ENCODE measurements around the gene IHH.

Gene IHH

DNA sequence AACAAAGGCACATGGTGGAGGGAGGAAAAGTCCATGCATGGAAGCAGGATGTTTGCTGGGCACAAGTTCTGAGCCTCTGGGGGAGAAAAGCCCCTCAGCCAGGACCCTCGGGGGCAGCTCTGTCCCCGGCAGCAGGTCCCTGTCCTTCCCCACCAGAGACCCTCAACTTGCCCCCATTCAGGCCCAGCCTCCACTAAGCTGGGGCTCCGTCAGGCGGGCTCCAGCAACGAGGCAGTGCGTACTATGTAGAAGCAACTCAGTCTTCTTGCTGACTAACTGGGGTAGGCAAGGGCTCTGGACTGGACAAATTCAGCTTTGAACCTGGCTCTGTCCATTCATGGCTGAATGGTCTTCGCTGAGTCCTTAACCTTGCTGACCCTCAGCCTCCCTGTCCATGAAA is 42.4 kb downstream of the IHH start:
- no peak for DNase-seq

DNA sequence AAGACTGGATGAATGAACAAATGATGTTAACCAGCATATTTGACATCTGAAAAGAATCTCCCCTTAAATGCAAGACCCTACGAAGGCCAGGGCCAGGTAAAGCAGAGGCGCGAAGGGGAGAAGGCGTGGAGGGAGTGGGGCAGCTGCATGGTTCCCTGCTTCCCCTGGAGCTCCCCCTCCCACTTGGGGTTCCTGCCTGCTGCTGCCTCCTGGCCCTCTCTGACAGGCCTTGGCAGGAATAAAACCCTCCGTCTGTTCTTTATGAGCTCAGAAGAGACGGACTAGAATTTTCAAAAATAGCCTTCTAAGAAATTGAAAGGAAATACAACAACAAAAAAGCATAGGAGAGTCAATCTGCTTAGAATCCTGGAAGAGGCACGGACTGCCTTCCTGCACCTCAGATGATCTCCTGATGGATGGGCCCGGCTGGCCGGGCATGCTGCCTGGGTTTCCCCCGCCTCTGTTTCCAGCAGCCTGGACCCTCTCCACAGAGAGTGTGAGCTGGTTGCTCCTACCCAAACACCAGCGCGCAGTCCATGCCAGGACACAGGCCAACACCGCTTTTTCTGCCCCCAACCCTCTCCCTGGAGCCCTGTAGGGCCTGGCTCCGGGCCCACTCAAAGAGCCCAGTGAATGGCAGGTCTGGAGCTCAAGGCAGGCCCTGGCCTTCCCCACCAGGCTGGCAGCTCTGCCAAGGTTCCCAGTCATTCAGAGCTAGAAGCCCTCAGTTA is 43.4 kb downstream of the IHH start:
- DNase-seq = no peak

DNA sequence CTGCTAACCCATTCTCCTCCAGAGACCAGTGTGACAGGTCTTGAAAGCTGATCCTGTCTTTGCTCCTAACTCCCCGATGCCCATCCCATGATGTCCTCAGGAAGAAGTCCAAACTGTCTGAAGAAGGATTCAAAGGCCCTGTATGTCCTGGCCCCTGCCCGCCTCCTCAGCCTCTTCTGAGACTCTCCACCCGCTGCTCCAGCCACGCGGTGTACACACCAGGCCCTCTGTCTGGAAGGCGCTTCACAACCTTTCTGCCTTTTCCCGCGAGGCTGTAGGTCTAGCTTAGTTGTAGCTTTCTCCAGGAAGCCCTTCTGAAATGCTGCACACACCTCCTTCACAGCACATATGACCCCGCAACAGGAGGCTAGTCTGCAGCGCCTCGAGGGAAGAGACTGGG is 44.0 kb downstream of the IHH start:
- no peak for DNase-seq

DNA sequence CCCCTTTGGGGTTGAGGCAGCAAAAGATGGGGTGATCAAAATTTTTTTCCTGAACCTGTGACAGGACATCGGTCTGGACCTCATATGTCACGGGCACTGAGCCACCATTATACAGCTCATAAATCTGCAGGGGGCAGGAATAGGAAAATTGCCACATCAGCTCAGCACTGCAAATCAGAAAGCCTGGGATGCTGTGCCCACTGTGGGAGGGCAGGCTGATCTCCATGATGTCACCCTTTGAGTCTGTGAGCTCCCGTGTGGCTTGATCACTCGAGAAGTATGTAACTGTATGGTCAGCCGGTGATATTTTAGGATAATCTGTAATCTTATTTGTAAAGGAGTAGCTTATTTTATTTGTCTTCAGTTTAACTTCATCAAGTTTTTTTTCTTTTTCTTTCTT is 49.8 kb downstream of the IHH start:
- DNase-seq = no peak

DNA sequence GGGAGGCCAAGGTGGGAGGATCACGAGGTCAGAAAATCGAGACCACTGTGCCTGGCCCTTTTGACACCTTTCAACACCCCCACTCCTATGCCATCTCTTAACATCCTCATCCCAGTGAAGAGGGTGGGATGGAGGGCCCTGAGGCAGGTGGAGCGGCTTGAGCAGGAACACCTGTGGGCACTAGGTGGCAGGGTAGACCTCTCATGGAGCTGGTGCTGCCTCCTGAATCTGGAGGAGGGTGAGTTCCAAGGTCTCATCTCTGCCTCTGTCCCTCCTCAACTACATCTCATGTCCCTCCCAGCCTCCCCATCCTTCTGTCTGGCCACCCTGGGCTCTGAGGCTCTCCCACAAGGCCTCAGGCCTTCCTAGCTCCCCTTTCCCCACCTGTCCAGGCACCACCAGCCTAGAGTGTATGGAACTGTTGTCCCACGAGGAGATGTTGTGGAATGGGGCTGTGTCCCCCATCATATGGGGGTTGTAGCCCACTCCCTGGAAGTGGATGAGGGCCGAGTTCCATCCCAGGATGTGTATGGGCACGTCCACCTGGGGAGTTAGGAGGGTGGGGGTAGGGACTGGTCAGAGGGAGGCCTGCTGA is 50.5 kb downstream of the IHH start:
- DNase-seq = no peak

DNA sequence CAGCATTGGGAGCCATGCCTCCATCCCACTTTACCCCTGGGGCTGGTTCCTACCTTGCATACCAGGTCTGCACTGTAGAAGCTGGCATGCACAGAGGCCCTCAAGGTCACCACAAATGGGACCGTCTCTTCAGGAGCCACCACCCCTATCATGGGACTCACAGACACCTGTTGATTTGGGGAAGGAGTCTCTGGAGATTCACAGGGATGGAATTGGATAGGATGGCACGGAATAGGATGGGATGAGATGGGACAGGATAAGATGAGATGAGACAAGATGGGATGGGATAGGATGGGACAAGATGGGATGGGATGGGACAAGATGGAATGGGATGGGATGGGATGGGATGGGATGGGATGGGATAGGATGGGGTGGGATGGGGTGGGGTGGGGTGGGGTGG is 51.4 kb downstream of the IHH start:
- no peak for DNase-seq

Measured in activated CD4-positive, alpha-beta T cell treated with anti-CD3 and anti-CD28 coated beads, Interleukin-2, amount 50 U/mL, for 4 hours (primary cell).